Activated CD4-positive, alpha-beta T cell treated with anti-CD3 and anti-CD28 coated beads for 24 hours (primary cell): ENCODE data around the gene PDE4A.
A peak's percentile ranks its signal among the peaks of the same experiment; 100 is the strongest.
"Not testable (repeated sequence)": the region's sequence is repeated elsewhere in the genome, so short reads cannot be mapped to it uniquely, and the experiment has no call there.

Experiments
- DNase-seq, 2 donors: peaks; one replicate each; pipeline ENCODE4 v3.0.0-alpha.2; 2020; ENCODE audit warnings: low read depth in 2 of 2

PDE4A gene

GRCh38 chr19:10420444-10421239 is at the start of gene PDE4A:
TSS of gene PDE4A (plus strand) at chr19:10420538. CDS start at chr19:10420765, 227 bp downstream.
- DNase-seq: no peak

- no peak for DNase-seq
These were observed 47.6 kb upstream of the PDE4A start for GRCh38 chr19:10372690-10373089.

GRCh38 chr19:10374931-10375330 is 45.4 kb upstream of the PDE4A start:
- DNase-seq: no peak

- DNase-seq: not testable (repeated sequence)
These were observed 43.1 kb upstream of the PDE4A start for GRCh38 chr19:10377140-10377640.

- DNase-seq: no peak
These were observed 42.2 kb upstream of the PDE4A start for GRCh38 chr19:10378124-10378523.

GRCh38 chr19:10379880-10380312 is 40.4 kb upstream of the PDE4A start:
- no peak for DNase-seq

GRCh38 chr19:10380313-10381102 is 39.8 kb upstream of the PDE4A start, which contains the start of gene TYK2:
TSS of gene TYK2 (minus strand) at chr19:10380572. CDS start at chr19:10378406, 2,166 bp downstream.
- DNase-seq: peak; percentile 95 to 98

- DNase-seq: not testable (repeated sequence)
These were observed 37.2 kb upstream of the PDE4A start for GRCh38 chr19:10383223-10383499.

- no peak for DNase-seq
These were observed 35.8 kb upstream of the PDE4A start for GRCh38 chr19:10384580-10384979.

GRCh38 chr19:10388957-10389356 is 31.4 kb upstream of the PDE4A start:
- peak; percentile 80 to 87 for DNase-seq

- no peak for DNase-seq
These were observed 30.5 kb upstream of the PDE4A start for GRCh38 chr19:10389863-10390262.

GRCh38 chr19:10390652-10391286 is 29.6 kb upstream of the PDE4A start:
- peak; percentile 56 to 59 for DNase-seq

- no peak for DNase-seq
These were observed 28.2 kb upstream of the PDE4A start for GRCh38 chr19:10392120-10392519.

GRCh38 chr19:10393137-10393536 is 27.2 kb upstream of the PDE4A start:
- DNase-seq: no peak

- no peak for DNase-seq
These were observed 25.3 kb upstream of the PDE4A start for GRCh38 chr19:10395003-10395402.

GRCh38 chr19:10395436-10395835 is 24.9 kb upstream of the PDE4A start:
- DNase-seq: no peak

GRCh38 chr19:10395917-10396316 is 24.4 kb upstream of the PDE4A start:
- DNase-seq: no peak

GRCh38 chr19:10398819-10399218 is 21.5 kb upstream of the PDE4A start:
- no peak for DNase-seq

GRCh38 chr19:10399340-10399739 is 21.0 kb upstream of the PDE4A start:
- not testable (repeated sequence) for DNase-seq

GRCh38 chr19:10399878-10400277 is 20.5 kb upstream of the PDE4A start:
- no peak for DNase-seq

- no peak for DNase-seq
These were observed 17.8 kb upstream of the PDE4A start for GRCh38 chr19:10402441-10403038.
